Measurements from ENCODE around the gene PACRG.

DNA sequence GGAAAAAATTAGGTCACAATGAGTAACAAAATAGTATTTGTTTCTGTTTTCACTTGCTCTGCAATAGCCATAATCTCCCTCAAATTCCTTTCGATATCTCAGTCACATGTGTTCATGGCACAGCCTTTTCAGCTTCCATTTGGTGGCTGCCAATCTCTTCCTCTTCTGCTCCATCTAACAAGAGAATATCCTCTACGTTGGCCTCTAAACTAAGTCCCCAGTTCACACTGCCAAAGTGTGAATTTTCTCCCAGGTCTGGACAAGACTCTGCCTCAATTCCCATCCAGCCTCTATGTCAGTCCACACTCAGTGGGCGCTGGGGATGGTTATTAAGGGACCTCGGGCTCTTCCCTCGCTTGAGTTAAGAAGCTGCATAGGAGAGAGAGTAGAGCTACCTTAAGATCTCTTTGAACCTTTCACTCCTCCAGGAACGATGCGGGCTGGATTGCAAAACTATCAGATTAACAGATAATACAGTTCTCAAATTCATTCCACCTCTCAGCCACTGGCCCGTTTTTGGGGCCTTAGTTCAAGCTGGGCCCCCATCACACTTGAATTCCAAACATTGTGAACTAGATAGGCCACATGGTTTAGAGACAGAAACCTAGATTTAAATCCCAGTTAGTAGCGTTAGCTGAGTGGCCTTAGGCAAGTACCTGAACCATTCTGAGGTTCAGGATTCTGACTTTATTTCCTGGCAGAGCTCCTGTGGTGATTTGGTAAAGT, 436.6 kb downstream of the PACRG start:
- TF ChIP-seq CTCF (IDR thresholded peaks at IDR 0.05) (no peak), POLR2AphosphoS5 (IDR thresholded peaks at IDR 0.05) (no peak), POLR2A (IDR thresholded peaks at IDR 0.05) (no peak), EP300 (IDR thresholded peaks at IDR 0.05) (no peak)

All from stomach (tissue), 4 donors.